HG03103 (cell line): ENCODE data around the gene PLA2G12B.
"Not testable (repeated sequence)": the region's sequence is repeated elsewhere in the genome, so short reads cannot be mapped to it uniquely, and the experiment has no call there.

Experiments used
- ATAC-seq: cut with Tn5 transposase; IDR thresholded peaks from one replicate; pipeline ENCODE4 v1.9.1; 2021; ENCODE audit warnings: low read depth; ENCODE audit not compliant: unreplicated experiment

PLA2G12B gene

DNA sequence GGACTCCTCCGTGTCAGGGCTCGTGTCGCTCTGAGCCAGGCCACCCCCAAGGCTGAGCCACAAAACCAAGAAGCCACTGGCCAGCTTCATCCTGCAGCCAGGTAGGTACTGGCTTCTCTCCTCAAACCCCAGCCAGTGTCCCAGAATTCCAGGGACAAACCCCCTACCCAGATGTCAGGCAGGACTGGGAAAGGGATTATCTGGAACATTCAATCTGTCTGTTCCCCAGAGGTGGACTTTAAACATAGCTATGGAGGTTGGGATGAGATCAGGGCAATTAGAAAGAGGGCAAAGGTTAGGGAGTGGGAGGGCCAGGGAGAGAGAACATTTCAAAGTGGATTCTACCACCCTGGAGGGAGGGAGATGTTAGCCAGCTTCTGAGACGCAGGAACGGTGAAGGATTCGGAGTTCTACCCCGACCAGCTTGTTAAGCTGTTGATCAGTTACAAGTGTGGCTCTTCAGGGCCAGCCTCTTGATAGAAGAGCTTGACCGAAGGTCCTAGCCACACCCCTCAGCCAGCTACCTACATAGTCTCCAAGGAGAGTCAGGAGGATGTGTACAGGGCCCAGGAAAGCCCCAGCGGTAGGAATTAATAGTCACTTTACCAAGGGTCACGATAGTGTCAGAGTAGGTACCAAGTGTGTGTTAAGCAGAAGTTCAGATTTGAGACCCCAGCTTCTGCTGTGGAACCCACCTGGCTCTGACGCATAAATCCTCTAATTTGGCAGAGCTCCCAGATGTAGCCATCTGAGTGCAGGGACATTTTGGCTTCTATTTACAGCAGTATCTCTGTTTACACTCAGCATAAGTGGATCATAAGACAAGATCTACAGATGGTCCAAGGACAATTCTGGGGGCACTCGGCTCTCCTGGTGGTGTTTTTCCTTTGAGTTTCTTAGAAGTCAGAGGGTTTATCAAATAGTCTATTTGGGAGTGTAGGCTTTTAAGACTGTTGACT is at the start of gene PLA2G12B:
PLA2G12B (minus strand) TSS at position 211 of the 959 bp plus-strand sequence; CDS start at position 90, 121 bp downstream.
- ATAC-seq: no peak

GRCh38 chr10:73003822-73004221 is 49.2 kb upstream of the PLA2G12B start:
- no peak for ATAC-seq

- no peak for ATAC-seq
Measured at GRCh38 chr10:73000973-73001372, 46.4 kb upstream of the PLA2G12B start.

DNA sequence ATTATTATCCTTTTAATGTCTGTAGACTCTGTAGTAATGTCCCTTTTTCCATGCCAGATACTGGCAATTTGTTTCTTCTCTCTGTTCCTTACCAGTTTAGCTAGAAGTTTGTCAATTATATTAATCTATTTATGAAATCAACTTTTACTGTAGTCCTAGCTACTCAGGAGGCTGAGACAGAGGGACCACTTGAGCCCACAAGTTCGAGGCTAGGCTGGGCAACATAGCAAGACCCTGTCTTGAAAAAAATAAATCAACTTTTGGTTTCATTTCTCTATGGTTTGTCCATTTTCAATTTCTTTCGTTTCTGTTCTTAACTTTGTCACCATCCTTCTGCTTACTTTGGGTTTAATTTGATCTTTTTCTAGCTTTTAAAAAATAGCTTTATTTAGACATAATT is 42.5 kb upstream of the PLA2G12B start:
- ATAC-seq: no peak

GRCh38 chr10:72995459-72995858 is 40.9 kb upstream of the PLA2G12B start:
- not testable (repeated sequence) for ATAC-seq

- ATAC-seq: not testable (repeated sequence)
Measured at GRCh38 chr10:72989771-72990170, 35.2 kb upstream of the PLA2G12B start.

DNA sequence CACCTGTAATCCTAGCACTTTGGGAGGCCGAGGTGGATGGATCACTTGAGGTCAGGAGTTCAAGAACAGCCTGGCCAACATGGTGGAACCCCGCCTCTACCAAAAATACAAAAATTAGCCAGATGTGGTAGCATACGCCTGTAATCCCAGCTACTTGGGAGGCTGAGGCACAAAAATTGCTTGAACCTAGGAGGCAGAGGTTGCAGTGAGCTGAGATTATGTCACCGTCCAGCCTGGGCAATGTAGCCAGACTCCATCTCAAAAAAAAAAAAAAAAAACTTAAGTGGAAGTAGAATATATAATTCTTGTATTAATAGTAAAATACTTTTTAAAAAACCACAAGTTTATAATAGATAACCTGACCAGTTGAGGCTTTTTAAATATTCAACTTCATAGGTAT is 30.0 kb upstream of the PLA2G12B start:
- not testable (repeated sequence) for ATAC-seq

- ATAC-seq: no peak
Measured at GRCh38 chr10:72981882-72982529, 27.4 kb upstream of the PLA2G12B start.

DNA sequence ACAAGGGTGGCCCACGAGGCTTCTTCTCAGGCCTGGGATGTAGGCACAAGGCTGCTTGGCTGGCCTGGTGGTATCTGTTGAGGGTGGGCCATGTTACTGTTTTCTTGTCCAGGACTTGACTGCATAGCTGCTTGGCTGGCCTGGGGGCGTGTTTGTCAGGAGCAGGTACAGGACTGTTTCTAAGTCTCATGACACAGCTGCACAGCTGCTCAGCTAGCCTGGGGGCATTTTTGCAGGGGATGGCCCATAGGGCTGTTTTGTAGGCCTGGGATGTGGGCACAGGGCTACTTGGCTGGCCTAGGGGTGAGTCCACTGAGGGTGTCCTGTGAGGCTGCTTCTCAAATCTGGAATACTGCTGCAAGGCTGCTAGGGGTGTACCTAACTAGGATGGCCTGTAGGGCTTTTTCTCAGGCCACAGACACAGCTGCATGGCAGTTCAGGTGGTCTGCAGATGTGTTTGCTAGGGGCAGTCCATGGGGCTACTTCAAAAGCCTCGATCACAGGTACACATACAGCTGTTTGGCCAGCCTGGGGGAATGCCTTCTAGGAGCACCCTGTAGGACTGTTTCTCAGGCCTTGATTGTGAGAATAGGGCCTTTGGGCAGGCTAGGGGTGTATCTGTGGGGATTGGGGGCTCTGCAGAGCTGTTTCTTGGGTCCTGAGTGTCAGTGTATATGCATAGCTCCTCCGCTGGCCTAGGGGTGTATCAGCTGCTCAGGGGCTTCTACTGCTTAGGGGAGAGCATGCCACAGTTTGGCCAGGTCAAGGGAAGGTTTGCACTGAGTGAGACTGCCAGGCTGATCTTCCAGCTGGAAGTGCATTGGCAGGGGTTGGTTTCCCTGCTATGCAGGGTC is 26.6 kb upstream of the PLA2G12B start:
- ATAC-seq: no peak

GRCh38 chr10:72980348-72980747 is 25.7 kb upstream of the PLA2G12B start:
- ATAC-seq: no peak

GRCh38 chr10:72979709-72980108 is 25.1 kb upstream of the PLA2G12B start:
- ATAC-seq: no peak

DNA sequence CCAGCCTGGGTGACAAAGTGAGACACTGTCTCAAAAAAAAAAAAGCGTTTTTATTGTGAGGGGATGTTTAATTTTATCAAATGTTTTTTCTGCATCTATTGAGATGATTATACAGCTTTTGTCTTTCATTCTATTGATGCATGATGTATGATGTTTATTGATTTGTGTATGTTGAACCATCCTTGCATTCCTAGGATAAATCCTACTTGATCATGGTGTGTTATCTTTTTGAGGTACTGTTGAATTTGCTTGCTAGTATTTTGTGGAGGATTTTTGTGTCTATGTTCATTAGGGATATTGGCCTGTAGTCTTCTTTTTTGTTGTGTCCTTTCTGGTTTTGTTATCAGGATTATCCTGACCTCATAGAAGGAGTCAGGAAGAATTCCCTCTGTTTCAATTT is 22.3 kb upstream of the PLA2G12B start:
- no peak for ATAC-seq

GRCh38 chr10:72956001-72956400 is 1.4 kb upstream of the PLA2G12B start:
- ATAC-seq: no peak

GRCh38 chr10:72954230-72954595 is 393 bp downstream of the PLA2G12B start:
- no peak for ATAC-seq

DNA sequence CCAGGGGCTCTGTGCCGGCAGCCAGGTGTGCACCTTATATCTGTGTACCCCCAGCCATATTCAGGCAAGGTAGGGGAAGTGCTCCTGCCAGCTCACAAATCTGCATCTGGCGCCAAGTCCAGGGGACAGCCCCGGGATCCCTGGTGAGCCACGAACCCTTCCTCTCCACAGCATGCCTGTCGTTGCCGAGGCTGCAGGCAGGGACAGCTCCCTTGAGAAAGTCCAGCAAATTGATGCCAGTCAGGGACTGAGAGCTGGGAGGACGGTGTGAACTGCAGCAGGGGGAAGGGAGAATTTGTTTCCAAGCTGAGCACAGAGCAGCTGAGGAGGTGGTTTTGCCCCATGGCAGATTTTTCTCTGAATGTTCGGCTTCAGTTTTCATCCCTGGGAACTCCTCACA is 919 bp downstream of the PLA2G12B start:
- ATAC-seq: no peak

DNA sequence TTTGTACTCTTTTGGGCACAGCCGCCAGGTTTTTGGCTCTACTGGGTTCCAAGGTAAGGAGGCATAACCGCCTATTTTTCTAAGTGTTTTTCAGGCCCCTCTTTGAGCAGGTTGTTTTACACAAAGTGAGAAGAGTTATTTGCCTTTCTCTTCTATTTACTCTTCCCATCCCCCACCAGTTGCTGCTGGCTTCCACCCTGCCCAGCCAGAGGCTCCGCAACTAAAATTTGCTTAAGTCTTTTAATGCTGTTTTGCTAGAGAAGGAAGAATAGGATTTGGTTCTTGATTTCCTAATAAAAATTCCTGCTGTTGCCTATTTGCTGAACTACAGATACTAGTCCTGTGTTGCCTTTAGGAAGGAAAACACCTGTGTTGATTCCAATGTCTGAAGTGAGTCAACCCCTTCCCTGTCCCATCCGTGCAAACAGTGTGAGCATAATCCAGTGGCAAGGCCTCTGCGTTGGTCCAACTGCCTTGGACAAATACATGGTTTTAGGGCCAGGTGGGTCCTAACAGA is 1.9 kb downstream of the PLA2G12B start:
- no peak for ATAC-seq

GRCh38 chr10:72952189-72952588 is 2.4 kb downstream of the PLA2G12B start:
- no peak for ATAC-seq

GRCh38 chr10:72951760-72952159 is 2.8 kb downstream of the PLA2G12B start:
- no peak for ATAC-seq

- no peak for ATAC-seq
Measured at GRCh38 chr10:72948762-72949161, 5.8 kb downstream of the PLA2G12B start.

GRCh38 chr10:72946963-72947362 is 7.6 kb downstream of the PLA2G12B start:
- no peak for ATAC-seq
